H9 (cell line): ENCODE data around the gene FSIP1. TPM values are rescaled to one million over a fixed set of nuclear protein-coding genes. Genes with fewer than 3 reads are reported as not detected.

Experiments
- DNase-seq: peaks from one replicate; pipeline ENCODE4 v3.0.0-alpha.2; 2017
- H2AFZ ChIP-seq: one replicate; pipeline ENCODE4 v1.6.1; 2013; ENCODE audit warnings: mild to moderate bottlenecking, low read length, control low read depth, moderate library complexity
- H2AK5ac ChIP-seq: 2 replicates; pipeline ENCODE4 v1.6.1; 2013; ENCODE audit warnings: low read length, control low read depth, mixed read lengths; ENCODE audit not compliant: insufficient read length
- H2BK120ac ChIP-seq: one replicate; pipeline ENCODE4 v1.6.1; 2013; ENCODE audit warnings: low read depth, mild to moderate bottlenecking, low read length, control low read depth, inconsistent platforms; ENCODE audit not compliant: poor library complexity, severe bottlenecking
- H2BK12ac ChIP-seq: 2 replicates; pipeline ENCODE4 v1.6.1; 2013; ENCODE audit warnings: low read length, control low read depth, mixed read lengths, low read depth; ENCODE audit not compliant: insufficient read length
- H2BK15ac ChIP-seq: 2 replicates; pipeline ENCODE4 v1.6.1; 2013; ENCODE audit warnings: low read depth, low read length, control low read depth
- H2BK20ac ChIP-seq: one replicate; pipeline ENCODE4 v1.6.1; 2013; ENCODE audit warnings: low read depth, mild to moderate bottlenecking, low read length, control low read depth, inconsistent platforms; ENCODE audit not compliant: poor library complexity, severe bottlenecking
- H2BK5ac ChIP-seq: 2 replicates; pipeline ENCODE4 v1.6.1; 2013; ENCODE audit warnings: low read length, control low read depth, mixed read lengths; ENCODE audit not compliant: insufficient read length
- H3K14ac ChIP-seq: 2 replicates; pipeline ENCODE4 v1.6.1; 2013; ENCODE audit warnings: low read length, control low read depth; ENCODE audit not compliant: insufficient read depth
- H3K18ac ChIP-seq: 2 replicates; pipeline ENCODE4 v1.6.1; 2013; ENCODE audit warnings: low read depth, mild to moderate bottlenecking, mixed read lengths, low read length, control low read depth; ENCODE audit not compliant: insufficient read length
- H3K23ac ChIP-seq: 2 replicates; pipeline ENCODE4 v1.6.1; 2013; ENCODE audit warnings: low read length, control low read depth, mixed read lengths, low read depth; ENCODE audit not compliant: insufficient read length
- H3K23me2 ChIP-seq: 2 replicates; pipeline ENCODE4 v1.6.1; 2013; ENCODE audit warnings: low read depth, mild to moderate bottlenecking, mixed read lengths, low read length, control low read depth; ENCODE audit not compliant: insufficient read length, poor library complexity, severe bottlenecking
- H3K27ac ChIP-seq: 2 replicates; pipeline ENCODE4 v1.5.1; 2013; ENCODE audit warnings: low read length, control low read depth, mixed read lengths, low read depth; ENCODE audit not compliant: insufficient read length
- H3K27me3 ChIP-seq: 2 replicates; pipeline ENCODE4 v1.6.1; 2013; ENCODE audit warnings: low read length, control low read depth, inconsistent platforms; ENCODE audit not compliant: insufficient read depth
- H3K4ac ChIP-seq: 2 replicates; pipeline ENCODE4 v1.6.1; 2013; ENCODE audit warnings: low read depth, mild to moderate bottlenecking, control low read depth, inconsistent platforms, low read length, moderate library complexity
- H3K4me1 ChIP-seq: 2 replicates; pipeline ENCODE4 v1.6.1; 2013; ENCODE audit warnings: low read length, control low read depth, inconsistent platforms; ENCODE audit not compliant: insufficient read depth
- H3K4me2 ChIP-seq: 2 replicates; pipeline ENCODE4 v1.6.1; 2013; ENCODE audit warnings: low read length, control low read depth, mixed read lengths; ENCODE audit not compliant: insufficient read length, insufficient read depth
- H3K56ac ChIP-seq: 2 replicates; pipeline ENCODE4 v1.6.1; 2013; ENCODE audit warnings: low read depth, mild to moderate bottlenecking, mixed read lengths, low read length, control low read depth; ENCODE audit not compliant: insufficient read length
- H3K79me1 ChIP-seq: 2 replicates; pipeline ENCODE4 v1.6.1; 2013; ENCODE audit warnings: low read depth, mild to moderate bottlenecking, moderate library complexity, low read length, control low read depth, inconsistent platforms; ENCODE audit not compliant: insufficient read depth, poor library complexity, severe bottlenecking
- H3K79me2 ChIP-seq: 2 replicates; pipeline ENCODE4 v1.6.1; 2013; ENCODE audit warnings: low read length, control low read depth, inconsistent platforms; ENCODE audit not compliant: insufficient read depth
- H3K9ac ChIP-seq: 2 replicates; pipeline ENCODE4 v1.6.1; 2013; ENCODE audit warnings: low read length, control low read depth, mixed read lengths; ENCODE audit not compliant: insufficient read length; ENCODE audit errors: extremely low read depth
- H3K9me3 ChIP-seq: one replicate; pipeline ENCODE4 v1.6.1; 2013; ENCODE audit warnings: low read depth, low read length, inconsistent platforms; ENCODE audit not compliant: control insufficient read depth
- H3T11ph ChIP-seq: one replicate; pipeline ENCODE4 v1.6.1; 2013; ENCODE audit warnings: mild to moderate bottlenecking, low read length, control low read depth, inconsistent platforms
- H4K20me1 ChIP-seq: one replicate; pipeline ENCODE4 v1.6.1; 2013; ENCODE audit not compliant: control insufficient read depth, insufficient read length, insufficient read depth
- H4K5ac ChIP-seq: 2 replicates; pipeline ENCODE4 v1.6.1; 2013; ENCODE audit warnings: low read depth, mild to moderate bottlenecking, mixed read lengths, low read length, control low read depth; ENCODE audit not compliant: insufficient read length
- H4K8ac ChIP-seq: replicated peaks from 2 replicates; pipeline ENCODE4 v1.6.1; 2013; ENCODE audit warnings: low read length, control low read depth, mixed read lengths, low read depth; ENCODE audit not compliant: insufficient read length
- H4K91ac ChIP-seq: 2 replicates; pipeline ENCODE4 v1.6.1; 2013; ENCODE audit warnings: low read depth, mild to moderate bottlenecking, moderate library complexity, mixed read lengths, low read length, control low read depth; ENCODE audit not compliant: insufficient read length
- H3K27ac Mint-ChIP-seq, 3 experiments: 2 replicates in 2 of 3; 3 replicates in 1 of 3; pipeline ENCODE4 v1.8.0; 2020 to 2021; ENCODE audit warnings: mixed read lengths in 3 of 3, mild to moderate bottlenecking in 1 of 3, moderate library complexity in 1 of 3
- H3K27me3 Mint-ChIP-seq: 2 replicates; pipeline ENCODE4 v1.8.0; 2021; ENCODE audit warnings: low read depth, mild to moderate bottlenecking, moderate library complexity, mixed read lengths
- H3K36me3 Mint-ChIP-seq, 3 experiments: 2 replicates in 2 of 3; 3 replicates in 1 of 3; pipeline ENCODE4 v1.8.0; 2020 to 2021; ENCODE audit warnings: low read depth in 3 of 3, mixed read lengths in 3 of 3; ENCODE audit not compliant: insufficient read depth in 1 of 3
- H3K4me1 Mint-ChIP-seq, 2 experiments: 2 replicates each; pipeline ENCODE4 v1.8.0; 2020; ENCODE audit warnings: mixed read lengths in 2 of 2
- H3K4me3 Mint-ChIP-seq, 2 experiments: 2 replicates in 1 of 2; 3 replicates in 1 of 2; pipeline ENCODE4 v1.8.0; 2020 to 2021; ENCODE audit warnings: mild to moderate bottlenecking in 2 of 2, mixed read lengths in 2 of 2, moderate library complexity in 1 of 2
- H3K9me3 Mint-ChIP-seq, 2 experiments: 2 replicates in 1 of 2; 3 replicates in 1 of 2; pipeline ENCODE4 v1.8.0; 2020; ENCODE audit warnings: mild to moderate bottlenecking in 2 of 2, mixed read lengths in 2 of 2, moderate library complexity in 1 of 2
- CTCF ChIP-seq: fragments of 200-600 bp; sonication (generic); conservative IDR thresholded peaks from 3 replicates; pipeline ENCODE4 v1.8.0; 2021; ENCODE audit warnings: antibody characterized with exemption, mild to moderate bottlenecking
- WGBS: extraction: QIAGEN DNeasy Blood & Tissue Kit; methylation state at CpG from one replicate; pipeline ENCODE4 v1.1.7; 2013; ENCODE audit warnings: missing lambda C conversion rate, low lambda C conversion rate, mixed read lengths; ENCODE audit not compliant: insufficient read length; ENCODE audit errors: extremely low coverage; 5-methylcytosine and 5-hydroxymethylcytosine counted together
- total RNA-seq: library from RNA; stranded (reverse); gene quantifications from 2 replicates; pipeline ENCODE4 v1.2.1, GENCODE V29; 2021

Gene FSIP1
- total RNA-seq, 1 experiment from 2014 or later = 0.96 TPM

GRCh38 chr15:39645138-39645975, 137.3 kb downstream of the FSIP1 start:
- no CpG with 5 or more reads among the region's 20 CpGs for WGBS
- peaks cover 9 to 29% of the 10 kb centered on the region in 2 experiments for H3K4me1 Mint-ChIP-seq
- H3K27me3 ChIP-seq = no peaks in the 10 kb centered on the region
- H3K23me2 ChIP-seq = no peaks in the 10 kb centered on the region
- no peak overlapping the region for H4K91ac ChIP-seq
- no peak for TF ChIP-seq CTCF
- no peak overlapping the region for H2BK5ac ChIP-seq
- no peak overlapping the region for H3K4me2 ChIP-seq
- no peak overlapping the region for H3K56ac ChIP-seq
- no peak overlapping the region for H2BK20ac ChIP-seq
- no peak overlapping the region for H3K23ac ChIP-seq
- H3K14ac ChIP-seq = peak overlapping the region; percentile 39
- H2BK120ac ChIP-seq = no peak overlapping the region
- H4K8ac ChIP-seq = no peak overlapping the region
- H3K36me3 Mint-ChIP-seq = no peaks in the 10 kb centered on the region
- H3K79me2 ChIP-seq = no peaks in the 10 kb centered on the region
- no peak overlapping the region for H2AFZ ChIP-seq
- no peak overlapping the region for H3T11ph ChIP-seq
- H2BK12ac ChIP-seq = no peak overlapping the region
- no peak overlapping the region for H3K27ac Mint-ChIP-seq
- H3K4me1 ChIP-seq = no peaks in the 10 kb centered on the region
- H3K9ac ChIP-seq = no peak overlapping the region
- H2AK5ac ChIP-seq = no peak overlapping the region
- no peaks in the 10 kb centered on the region for H3K9me3 Mint-ChIP-seq
- H3K9me3 ChIP-seq = no peaks in the 10 kb centered on the region
- H4K20me1 ChIP-seq = no peaks in the 10 kb centered on the region
- no peak overlapping the region for H3K4ac ChIP-seq
- H4K5ac ChIP-seq = no peak overlapping the region
- H3K27me3 Mint-ChIP-seq = no peaks in the 10 kb centered on the region; the same call in 1 of the 2 replicates
- H3K4me3 Mint-ChIP-seq = no peak overlapping the region
- no peaks in the 10 kb centered on the region for H3K79me1 ChIP-seq
- H3K27ac ChIP-seq = no peak overlapping the region
- H2BK15ac ChIP-seq = no peak overlapping the region
- no peak for DNase-seq
- peak overlapping the region; percentile 50 for H3K18ac ChIP-seq
